NCI-H524 (cell line): ENCODE measurements around the gene CACNA1B.

Experiments used
- DNase-seq, 2 experiments: peaks; one replicate each; lab custom pipeline; 2025; lab: John Stamatoyannopoulos, UW

CACNA1B gene

DNA sequence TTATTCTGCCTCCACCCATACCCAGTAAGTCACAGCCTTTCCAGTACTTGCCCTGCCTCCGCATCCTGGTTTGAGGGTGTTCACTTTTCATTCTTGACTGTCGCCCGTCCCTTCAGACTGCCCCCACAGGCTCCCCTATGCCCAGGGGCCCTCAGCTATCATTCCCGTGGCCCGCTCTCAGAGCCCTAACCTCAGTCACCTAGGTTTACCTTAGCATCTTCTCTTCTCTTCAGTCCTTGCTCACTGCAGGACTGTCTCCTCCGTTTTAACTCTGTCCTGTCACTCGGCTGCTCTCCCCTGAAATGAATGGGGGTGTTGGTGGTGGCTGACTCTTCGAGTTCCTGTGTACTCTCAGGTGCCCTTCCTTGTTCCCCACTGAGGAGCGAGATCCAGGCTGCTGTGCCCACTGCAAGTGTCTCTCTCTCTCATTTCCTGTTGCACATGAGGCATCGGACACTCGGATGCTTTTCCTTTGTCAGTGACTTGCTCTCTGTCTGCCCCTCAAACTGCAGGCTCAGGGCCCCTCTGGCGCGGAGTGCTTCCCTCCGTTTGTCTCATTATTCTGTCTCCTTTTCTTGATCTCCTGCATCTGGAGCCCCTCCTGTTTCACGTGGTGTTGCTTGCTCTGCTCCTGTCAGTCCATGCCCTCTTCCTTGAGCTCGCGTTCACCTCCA, 89.8 kb downstream of the CACNA1B start:
- DNase-seq = no peak

DNA sequence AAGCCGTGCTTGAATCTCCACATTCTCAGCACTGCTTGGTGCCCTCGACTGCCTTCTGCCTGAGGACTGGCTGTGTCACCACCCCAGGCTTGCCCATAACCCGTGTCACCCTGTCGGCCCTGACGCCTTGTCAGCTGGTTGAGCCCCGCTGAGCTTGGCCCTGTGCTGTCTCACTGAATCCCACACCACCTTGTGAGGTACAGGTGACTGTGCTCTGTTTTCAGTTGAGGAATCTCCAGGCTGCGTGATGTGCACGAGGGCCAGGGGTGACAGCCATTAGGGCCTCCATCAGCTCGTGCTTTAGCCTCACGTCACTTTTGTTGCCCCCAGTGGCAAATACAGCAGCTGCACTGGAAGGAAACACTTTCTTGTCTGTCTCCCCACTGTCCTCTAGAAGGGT, 90.7 kb downstream of the CACNA1B start:
- no peak for DNase-seq

DNA sequence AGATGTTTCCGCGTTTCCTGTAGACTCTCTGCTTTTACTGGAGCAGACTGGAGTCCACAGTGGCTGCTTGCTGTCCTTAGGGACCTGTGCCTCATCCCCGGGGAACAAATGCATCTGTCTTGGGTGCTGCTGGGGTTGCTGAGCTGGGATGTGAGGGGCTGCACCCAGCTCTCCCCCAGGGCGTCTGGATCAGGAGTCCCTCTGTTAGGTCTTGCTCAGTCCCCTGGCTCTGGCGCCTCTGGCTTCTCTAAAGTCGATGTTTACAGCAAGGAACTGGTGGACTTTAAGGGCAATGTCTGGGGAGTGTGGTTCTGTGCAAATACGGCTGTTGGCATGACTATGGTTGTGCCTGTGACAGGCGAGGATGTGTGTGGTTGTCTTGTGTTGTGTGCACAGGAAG, 91.4 kb downstream of the CACNA1B start:
- no peak for DNase-seq

DNA sequence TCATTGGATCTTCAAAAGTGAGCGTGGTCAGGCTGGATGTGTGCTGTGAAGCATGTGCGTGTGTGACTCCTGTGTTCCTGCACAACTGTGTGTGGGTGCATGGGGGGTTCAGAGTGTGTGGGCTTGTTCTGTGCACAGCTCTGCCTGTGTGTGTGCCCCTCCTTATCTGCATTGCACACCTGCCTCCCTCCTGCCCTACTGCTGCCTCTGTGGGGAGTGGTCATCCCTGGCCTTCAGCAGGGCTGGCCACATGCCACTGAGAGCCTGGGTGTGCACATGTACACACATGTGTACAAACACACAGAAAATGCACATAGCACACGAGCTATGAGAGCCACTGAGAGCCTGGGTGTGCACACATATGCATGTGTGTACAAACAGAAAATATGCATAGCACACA, 92.1 kb downstream of the CACNA1B start:
- DNase-seq = no peak

DNA sequence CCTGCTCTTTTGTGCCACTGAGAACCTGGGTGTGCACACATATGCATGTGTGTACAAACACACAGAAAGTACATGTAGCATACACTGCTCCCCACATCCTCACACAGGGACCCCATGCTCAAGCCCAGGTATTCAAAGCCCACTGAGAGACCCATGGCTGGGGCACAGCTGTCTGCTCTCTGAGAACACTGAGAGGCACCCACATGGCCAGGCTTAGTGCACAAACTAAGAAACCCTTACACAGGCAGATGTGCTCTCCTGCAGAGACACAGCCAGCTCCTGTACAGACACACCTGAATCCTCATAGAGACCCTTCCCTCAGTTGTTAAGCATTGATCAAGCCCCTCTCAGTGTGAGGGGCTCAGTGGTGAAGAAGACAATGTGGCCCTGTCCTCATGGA, 92.5 kb downstream of the CACNA1B start:
- DNase-seq = no peak

DNA sequence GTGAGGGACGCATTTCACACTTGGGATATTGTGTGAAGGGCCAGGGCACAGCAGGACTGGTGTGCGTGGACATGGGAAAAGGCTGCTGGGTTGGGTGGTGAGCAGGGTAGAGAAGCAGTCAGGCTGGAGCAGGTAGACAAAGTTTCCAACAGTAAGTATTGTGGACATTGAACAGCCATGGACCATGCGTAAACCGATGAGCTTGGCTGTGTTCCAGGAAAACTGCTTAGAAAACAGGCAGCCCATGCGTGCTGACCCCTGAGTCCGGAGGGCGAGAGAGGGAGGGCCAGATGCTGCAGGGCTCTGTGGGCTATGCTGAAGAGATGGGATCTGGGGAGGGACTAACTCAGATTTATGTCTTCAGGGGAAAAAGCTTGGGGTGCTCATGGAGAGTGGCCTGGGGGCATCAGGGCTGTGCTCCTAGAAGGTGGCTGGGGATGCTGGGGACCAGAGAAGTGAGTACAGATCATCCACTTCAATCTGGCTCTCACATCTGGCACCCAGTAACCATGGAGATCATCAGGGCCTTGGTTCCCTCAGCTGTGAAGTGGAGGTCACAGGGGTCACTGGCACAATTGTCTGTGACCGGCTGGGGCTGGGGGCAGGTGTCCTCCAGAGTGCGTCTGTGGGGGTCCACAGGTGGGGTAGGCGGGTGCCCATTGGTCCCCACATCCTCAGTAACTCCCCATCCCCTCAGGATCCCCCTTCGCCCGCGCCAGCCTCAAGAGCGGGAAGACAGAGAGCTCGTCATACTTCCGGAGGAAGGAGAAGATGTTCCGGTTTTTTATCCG, 93.3 kb downstream of the CACNA1B start:
- peak in 1 of 2 experiments; percentile 34 for DNase-seq

DNA sequence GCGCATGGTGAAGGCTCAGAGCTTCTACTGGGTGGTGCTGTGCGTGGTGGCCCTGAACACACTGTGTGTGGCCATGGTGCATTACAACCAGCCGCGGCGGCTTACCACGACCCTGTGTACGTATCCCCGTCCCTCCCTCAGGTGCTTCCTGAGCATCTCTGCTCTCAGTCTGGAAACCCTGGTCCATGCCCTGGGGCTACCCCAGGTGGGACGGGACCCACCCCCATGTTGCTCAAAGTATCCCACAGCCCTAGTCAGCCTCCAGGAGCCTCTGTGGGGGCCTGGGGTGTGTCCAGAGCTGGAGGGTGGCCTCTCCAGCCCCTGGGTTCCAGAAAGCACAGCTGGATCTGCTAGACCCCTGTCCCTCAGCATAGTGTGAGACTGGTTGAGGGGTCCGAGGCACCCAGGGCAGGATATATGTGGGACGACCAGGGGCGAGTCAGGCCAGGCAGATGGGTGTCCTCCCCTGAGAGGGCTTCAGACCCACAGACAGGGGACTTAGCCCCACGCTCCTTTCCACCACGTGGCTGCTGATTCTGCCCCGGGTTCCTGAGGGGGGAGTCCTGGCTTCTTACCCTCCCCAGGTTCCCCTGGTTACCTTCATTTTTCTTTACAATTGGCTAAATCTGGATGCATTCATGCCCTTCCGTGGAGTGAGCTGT, 94.0 kb downstream of the CACNA1B start:
- DNase-seq = no peak

DNA sequence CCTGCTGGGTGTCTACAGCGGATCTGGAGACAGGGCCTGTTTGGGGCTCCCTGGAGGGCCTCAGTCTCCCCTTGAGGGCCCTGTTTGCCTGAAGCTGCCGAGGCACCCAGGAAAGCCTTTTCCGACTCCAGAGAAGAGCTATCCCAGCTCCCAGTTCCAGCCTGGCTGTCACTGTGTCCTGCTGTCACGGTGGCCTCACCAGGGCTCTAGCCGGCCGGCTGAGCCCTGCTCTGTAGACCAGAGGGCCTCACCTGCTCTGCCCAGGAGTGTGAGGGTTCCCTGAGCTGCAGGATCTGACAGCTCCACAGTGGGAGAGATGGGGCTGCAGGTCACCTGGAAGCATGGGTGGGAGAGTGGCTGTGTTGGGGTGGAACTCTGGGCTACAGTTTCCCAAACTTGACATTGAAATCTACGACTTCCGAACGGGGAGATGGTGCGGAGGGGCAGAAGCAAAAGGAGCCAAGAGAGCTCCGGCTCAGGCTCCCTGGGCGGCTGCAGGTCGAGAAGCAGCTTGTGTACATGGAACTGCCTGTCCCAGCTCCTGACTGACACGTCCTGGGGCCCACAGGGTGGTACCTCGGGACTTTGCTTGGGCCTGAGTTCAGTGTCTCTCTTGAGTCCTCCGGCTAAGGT, 94.9 kb downstream of the CACNA1B start:
- DNase-seq = no peak

DNA sequence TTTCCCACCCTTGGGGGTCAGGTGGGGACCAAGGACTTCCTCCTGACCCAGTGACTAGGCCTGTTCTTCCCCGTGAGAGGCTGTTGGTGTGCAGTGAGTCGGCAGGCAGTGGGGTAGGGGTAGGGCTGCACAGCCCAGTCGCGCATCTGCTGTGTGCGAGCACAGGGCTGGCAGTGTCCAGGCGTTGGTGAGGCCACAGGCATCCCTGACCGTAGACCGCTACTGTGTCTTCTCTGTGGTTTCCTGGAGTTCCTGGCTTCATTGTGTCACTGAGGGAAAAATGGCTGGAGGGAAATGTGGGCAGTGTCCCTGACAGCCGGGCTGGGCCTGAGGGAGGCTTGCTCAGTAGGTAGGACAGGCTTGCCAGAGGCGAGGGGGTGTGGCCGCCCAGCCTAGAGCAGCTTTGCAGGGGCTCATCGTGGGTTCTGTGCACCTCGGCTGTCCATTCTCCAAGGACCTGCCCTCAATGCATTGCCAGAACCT, 95.4 kb downstream of the CACNA1B start:
- DNase-seq = no peak

DNA sequence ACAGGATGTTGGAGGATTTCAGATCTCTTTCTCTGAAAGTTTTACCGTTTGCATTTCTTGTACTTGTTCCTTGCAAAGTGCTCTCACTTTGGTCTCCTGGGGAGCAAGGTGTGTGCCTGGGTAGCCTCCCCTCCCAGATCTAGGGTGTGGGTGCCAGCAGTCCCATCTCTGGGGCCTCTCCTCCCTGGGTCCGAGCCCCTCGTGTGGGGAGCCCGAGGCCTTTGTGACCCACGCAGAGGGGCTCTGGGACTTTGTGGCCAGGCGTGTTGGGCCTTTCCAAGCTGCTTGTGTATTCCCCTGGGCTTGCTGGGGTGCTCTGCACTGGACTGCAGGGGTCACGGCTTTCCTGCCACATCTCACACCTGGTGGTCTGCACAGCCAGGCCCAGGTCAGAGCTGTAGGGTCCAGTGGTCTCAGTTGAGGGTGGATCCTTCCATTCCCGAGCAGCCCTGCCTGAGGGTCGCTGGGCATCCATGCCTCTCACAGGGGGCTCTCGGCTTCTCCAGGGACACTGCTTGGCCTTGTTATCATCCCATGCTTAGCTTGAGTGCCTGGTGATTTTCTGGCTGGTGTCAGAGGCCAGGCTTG, 96.3 kb downstream of the CACNA1B start:
- no peak for DNase-seq

DNA sequence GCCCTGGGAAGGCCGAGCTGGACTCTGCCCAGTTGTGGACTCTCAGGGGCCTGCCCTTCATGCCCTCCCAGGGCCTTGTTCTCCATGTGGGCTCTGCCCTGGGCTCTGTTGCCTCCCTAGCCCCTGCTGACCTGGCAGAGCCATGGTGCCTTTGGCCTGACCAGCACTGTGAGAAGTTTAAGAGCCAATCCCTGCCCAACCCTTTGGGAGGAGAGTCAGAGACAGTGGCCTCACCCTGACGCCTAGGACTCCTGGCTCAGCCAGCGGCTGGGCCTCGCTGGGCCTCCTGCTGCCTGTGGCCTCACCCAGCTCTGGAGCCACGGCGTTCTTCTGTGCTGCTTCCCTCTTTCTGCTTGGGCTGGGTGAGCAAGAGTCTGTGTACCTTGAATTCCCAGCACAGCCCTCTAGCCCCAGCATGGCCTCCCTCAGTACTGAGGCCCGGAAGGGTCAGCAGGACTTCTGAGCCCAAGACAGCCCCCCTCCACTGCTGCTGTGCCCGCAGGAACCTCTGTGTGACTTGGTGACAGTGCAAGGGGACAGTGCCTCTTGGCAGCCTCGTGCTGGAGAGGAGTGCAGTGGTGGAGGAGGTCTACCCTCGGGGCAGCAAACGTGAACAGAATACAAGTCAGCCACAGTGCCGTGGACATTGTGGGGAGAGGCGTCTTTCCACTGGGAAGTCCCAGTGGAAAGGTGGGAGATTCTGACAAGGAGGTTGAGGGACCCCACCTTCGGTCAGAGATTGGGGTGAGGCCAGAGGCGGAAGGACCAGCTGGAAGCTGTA, 97.4 kb downstream of the CACNA1B start:
- DNase-seq = no peak

DNA sequence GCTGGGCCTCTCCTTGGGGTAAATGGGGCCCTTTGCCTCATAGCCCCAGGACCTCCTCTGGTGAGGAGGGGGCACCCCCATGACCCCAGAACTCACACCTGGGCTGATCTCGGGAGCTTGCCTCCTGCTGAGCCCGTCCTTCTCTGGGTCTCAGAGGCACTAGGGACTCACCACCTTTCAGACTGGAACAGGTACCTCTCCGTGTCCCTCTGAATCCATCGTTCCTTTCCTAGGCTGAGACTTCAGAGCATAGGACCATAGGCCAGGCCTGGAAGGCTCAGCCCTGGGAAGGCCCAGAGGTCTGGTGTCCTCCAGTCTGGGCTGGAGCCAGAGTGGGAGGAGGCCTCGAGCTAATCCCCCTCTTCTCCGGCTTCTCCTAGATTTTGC, 97.9 kb downstream of the CACNA1B start:
- no peak for DNase-seq

DNA sequence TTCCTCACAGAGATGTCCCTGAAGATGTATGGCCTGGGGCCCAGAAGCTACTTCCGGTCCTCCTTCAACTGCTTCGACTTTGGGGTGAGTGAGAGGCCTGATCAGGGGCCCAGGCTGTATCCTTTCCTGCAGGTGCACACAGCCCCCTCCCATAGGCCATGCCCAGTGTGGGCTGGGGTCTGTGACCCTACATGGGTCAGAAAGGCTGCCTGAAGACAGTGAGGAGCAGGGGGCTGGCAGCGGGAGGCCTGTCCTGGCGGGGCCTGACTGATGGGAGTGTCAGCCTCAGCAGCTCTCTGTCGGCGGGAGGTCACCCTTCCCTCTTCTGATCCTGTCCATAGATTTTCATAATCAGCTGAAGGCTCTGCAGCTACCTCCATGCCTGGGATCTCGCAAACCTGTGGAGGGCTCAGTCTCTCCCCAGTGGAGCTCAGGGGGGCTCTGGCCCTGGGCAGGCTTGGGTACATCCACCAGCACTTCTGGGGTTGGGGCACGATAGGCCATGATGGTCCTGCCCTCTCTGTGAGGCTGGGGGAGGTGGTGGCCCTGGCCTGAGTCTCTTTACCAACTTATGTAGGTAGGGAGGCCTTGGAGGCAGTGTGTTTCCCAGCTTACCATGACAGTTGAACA, 98.5 kb downstream of the CACNA1B start:
- no peak for DNase-seq

DNA sequence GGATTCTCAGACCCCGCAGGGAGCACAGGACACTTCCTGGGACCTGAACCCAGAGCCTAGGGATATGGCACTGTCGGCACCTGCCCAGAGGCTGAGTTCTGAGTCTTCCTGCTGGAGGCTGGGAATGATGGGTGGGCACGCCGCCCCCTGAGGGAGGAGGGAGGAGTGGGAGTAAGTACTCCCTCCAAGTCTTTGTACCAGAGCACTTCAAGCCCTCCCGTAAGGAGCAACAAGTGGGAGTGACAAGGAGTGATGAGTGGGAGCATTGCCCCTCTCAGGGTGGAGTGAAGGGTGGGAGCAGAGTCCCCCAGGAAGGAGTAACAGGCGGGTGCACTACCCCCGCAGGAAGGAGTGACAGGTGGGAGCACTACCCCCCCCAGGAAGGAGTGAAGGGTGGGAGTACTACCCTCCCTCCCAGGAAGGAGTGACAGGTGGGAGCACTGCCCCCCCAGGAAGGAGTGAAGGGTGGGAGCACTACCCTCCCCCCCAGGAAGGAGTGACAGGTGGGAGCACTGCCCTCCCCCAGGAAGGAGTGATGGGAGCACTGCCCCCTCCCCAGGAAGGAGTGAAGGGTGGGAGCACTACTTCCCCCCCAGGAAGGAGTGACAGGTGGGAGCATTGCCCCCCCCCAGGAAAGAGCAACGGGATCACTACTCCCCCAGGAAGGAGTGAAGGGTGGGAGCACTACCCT, 100.1 kb downstream of the CACNA1B start:
- no peak for DNase-seq

DNA sequence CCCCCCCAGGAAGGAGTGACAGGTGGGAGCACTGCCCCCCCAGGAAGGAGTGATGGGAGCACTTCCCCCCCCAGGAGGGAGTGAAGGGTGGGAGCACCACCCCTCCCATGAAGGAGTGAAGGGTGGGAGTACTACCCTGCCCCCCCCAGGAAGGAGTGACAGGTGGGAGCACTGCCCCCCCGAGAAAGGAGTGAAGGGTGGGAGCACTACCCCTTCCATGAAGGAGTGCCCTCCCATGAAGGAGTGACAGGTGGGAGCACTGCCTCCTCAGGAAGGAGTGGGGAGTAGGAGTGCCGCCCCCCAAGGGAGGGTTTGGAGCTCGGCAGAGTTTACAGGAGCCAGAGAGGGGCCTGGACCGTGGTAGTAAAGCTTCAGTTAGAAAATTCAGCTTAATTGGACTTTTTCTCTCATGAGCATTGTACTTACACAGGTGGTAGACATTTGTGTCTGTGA, 100.7 kb downstream of the CACNA1B start:
- no peak for DNase-seq

DNA sequence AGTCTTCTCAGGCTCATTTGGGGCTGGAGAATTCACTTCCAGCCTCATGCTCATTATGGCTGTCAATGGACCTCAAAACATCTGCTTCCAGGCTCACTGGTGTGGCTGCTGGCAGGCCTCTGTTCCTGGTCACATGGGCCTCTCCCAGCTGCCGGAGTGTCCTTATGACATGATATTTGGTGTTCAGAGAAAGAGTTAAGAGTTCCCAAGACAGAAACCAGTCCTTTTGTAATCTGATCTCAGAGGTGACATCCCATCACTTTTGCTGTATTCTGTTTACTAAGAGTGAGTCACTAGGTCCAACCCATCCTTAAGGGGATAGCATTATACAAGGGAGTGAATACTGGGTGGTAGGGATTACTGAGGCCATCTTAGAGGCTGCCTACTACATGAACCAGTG, 104.6 kb downstream of the CACNA1B start:
- peak; percentile 4 to 35 for DNase-seq

DNA sequence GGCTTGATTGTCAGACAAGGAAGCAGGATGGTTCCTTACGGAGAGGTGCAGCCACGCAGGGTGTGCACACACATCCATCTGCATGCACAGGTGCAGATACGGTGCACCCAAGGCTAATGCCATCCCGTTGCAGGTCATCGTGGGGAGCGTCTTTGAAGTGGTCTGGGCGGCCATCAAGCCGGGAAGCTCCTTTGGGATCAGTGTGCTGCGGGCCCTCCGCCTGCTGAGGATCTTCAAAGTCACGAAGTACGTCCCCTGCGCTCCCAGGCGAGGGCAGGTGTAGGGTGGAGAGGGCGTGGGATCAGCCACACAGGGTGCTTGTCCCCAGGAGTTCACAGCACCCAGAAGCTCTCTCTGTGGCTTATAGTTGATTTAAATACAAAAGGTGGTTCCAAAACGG, 106.4 kb downstream of the CACNA1B start:
- DNase-seq = no peak

DNA sequence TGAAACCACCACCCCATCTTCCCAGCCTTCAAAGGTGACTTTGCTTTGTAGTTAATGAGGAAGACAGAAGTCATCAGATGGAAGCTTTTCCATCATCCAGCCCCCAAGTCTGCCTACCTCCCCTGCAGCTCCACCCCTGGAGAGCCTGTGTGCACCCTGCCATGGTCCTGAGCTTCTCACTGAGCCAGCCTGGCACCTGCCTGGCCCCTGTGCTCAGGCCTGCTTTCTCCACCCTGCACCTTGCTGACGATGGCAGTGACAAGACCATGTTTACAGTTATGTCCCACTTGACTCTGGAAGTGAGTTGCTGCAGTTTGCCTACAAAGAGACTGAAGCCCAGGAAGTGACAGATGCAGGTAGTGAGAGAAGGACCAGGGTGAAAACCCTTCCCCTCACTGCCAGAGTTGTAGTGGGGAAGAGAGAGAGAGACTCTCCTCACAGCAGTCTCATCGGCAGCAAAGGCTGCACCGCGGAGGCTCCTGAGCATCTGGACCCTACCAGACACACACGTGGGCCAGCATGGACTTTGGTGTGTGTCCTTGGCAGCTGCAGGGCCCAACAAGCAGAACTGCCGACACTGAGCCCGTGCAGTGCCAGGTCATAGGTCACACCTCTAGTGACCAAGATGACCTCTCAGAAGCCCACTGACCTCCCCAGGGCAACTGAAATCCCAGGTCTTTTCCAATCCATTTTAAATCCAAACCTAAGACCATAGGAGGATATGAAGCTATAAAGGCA, 107.1 kb downstream of the CACNA1B start:
- DNase-seq = no peak

DNA sequence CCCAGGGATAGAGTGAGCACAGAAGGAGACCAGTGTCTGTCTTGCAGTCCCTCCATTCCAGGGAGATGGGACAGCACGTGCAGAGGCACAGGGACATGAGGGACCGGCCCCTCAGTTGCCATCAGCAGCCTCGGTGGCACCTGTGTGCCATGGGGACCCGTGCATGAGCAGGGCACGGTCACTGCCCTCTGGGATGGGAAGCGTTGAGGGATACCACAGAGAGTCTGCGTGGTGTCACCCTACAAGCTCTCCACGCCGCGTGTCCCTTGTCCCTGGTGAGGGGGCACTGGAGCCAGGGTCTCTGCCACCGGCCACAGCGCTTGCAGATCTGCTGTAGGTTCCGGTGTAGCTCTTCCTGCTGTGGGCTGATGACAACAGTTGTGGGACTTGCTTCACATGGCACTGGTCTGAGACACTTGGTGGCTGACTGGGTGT, 108.1 kb downstream of the CACNA1B start:
- DNase-seq = no peak
